Endothelial cell of umbilical vein (primary cell): Measurements from ENCODE around the gene CD1E. TPM values are rescaled to one million over a fixed set of nuclear protein-coding genes. Genes with fewer than 3 reads are reported as not detected.

Experiments
- BruUV-seq: library from RNA; stranded (reverse); fragments of 400-500 nt; replicated peaks from 2 replicates; lab custom pipeline; 2021; lab: Mats Ljungman, UMichigan
- CTCF ChIA-PET: fragments of 300-600, 350-600 bp; sonication (Branson Sonifier 250); formaldehyde crosslinking; loops from one replicate; lab custom pipeline; 2021; ENCODE audit warnings: antibody characterized with exemption, inconsistent platforms; lab: Charles Lee
- POLR2A ChIA-PET: fragments of 300-600, 350-600 bp; sonication (Branson Sonifier 250); formaldehyde crosslinking; loops from one replicate; lab custom pipeline; 2021; ENCODE audit warnings: antibody characterized with exemption, inconsistent platforms; lab: Charles Lee
- DNase-seq: peaks from one replicate; pipeline ENCODE4 v3.0.0-alpha.2; 2011; ENCODE audit warnings: low read depth, low spot score
- FAIRE-seq: peaks from 2 replicates; lab custom pipeline; 2011; peaks lifted over from hg19 to GRCh38; lab: Jason Lieb, UNC
- H2AFZ ChIP-seq: 2 replicates; pipeline ENCODE4 v1.6.0; 2012; ENCODE audit warnings: low read depth, low read length, control low read depth, inconsistent platforms
- H3K27ac ChIP-seq: 2 replicates; pipeline ENCODE4 v1.5.1; 2011; ENCODE audit warnings: low read depth, mild to moderate bottlenecking, control low read depth, low read length, moderate library complexity; ENCODE audit not compliant: insufficient read depth
- H3K27me3 ChIP-seq, 2 experiments: 2 replicates each; pipeline versions ENCODE4 v1.6.0 to v1.6.1; 2011; ENCODE audit warnings: low read length in 2 of 2, mixed read lengths in 1 of 2; ENCODE audit not compliant: control insufficient read depth in 2 of 2, insufficient read depth in 2 of 2
- H3K36me3 ChIP-seq, 2 experiments: 2 replicates in 1 of 2; 3 replicates in 1 of 2; pipeline ENCODE4 v1.5.1; 2011; ENCODE audit warnings: low read length in 2 of 2, mild to moderate bottlenecking in 1 of 2, moderate library complexity in 1 of 2; ENCODE audit not compliant: control insufficient read depth in 2 of 2, insufficient read depth in 2 of 2; ENCODE audit errors: extremely low read depth in 1 of 2
- H3K4me1 ChIP-seq: 3 replicates; pipeline ENCODE4 v1.5.1; 2011; ENCODE audit warnings: mild to moderate bottlenecking, low read length; ENCODE audit not compliant: control insufficient read depth, insufficient read depth; ENCODE audit errors: extremely low read depth
- H3K4me2 ChIP-seq: 2 replicates; pipeline ENCODE4 v1.6.1; 2011; ENCODE audit warnings: low read length, control low read depth, mixed read lengths; ENCODE audit not compliant: insufficient read depth
- H3K4me3 ChIP-seq, 3 experiments: fragments of 200-600 bp in 1 of 3; sonication (generic), shearing (Covaris generic) in 1 of 3; replicated peaks in 1 of 3; 2 replicates each; pipeline ENCODE4 v1.5.1; 2011 to 2016; ENCODE audit warnings: control low read depth in 3 of 3, low read length in 3 of 3, mild to moderate bottlenecking in 2 of 3, inconsistent platforms in 1 of 3, low read depth in 1 of 3, moderate library complexity in 1 of 3; ENCODE audit not compliant: insufficient read depth in 1 of 3
- H3K79me2 ChIP-seq: 2 replicates; pipeline ENCODE4 v1.6.0; 2012; ENCODE audit warnings: low read length, inconsistent platforms; ENCODE audit not compliant: control insufficient read depth, insufficient read depth
- H3K9ac ChIP-seq: replicated peaks from 2 replicates; pipeline ENCODE3; 2011; ENCODE audit warnings: low read length, control low read depth; ENCODE audit not compliant: insufficient read depth; ENCODE audit errors: extremely low read depth
- H3K9me1 ChIP-seq: replicated peaks from 3 replicates; pipeline ENCODE4 v1.6.0; 2011; ENCODE audit warnings: mild to moderate bottlenecking, low read length; ENCODE audit not compliant: control insufficient read depth, insufficient read depth; ENCODE audit errors: extremely low read depth
- H3K9me3 ChIP-seq: replicated peaks from 2 replicates; pipeline ENCODE4 v1.5.1; 2012; ENCODE audit warnings: low read length, inconsistent platforms; ENCODE audit not compliant: control insufficient read depth, insufficient read depth
- H4K20me1 ChIP-seq: replicated peaks from 2 replicates; pipeline ENCODE3; 2011; ENCODE audit warnings: mild to moderate bottlenecking, low read length; ENCODE audit not compliant: control insufficient read depth, insufficient read depth; ENCODE audit errors: extremely low read depth
- CTCF ChIP-seq, 2 donors: IDR thresholded peaks; 1 replicate in 1 of 2; 2 replicates in 1 of 2; pipeline ENCODE4 v1.5.1; 2011; ENCODE audit warnings: low read length in 2 of 2, mild to moderate bottlenecking in 2 of 2, moderate library complexity in 2 of 2, control low read depth in 1 of 2, inconsistent platforms in 1 of 2, low read depth in 1 of 2; ENCODE audit not compliant: insufficient read depth in 1 of 2; ENCODE audit errors: extremely low read depth in 1 of 2
- EZH2 ChIP-seq: IDR thresholded peaks from 2 replicates; pipeline ENCODE4 v1.6.1; 2012; ENCODE audit warnings: borderline replicate concordance, low read depth, mild to moderate bottlenecking, moderate library complexity, low read length, inconsistent platforms; ENCODE audit not compliant: severe bottlenecking
- FOS ChIP-seq: IDR thresholded peaks from 2 replicates; pipeline ENCODE4 v1.6.1; 2011; ENCODE audit warnings: mild to moderate bottlenecking, low read length, moderate library complexity, borderline replicate concordance; ENCODE audit not compliant: insufficient read depth
- GATA2 ChIP-seq: IDR thresholded peaks from 2 replicates; pipeline ENCODE4 v1.7.0; 2011; ENCODE audit warnings: low read depth, mild to moderate bottlenecking, moderate library complexity, mixed read lengths, low read length; ENCODE audit not compliant: insufficient read length, insufficient read depth
- JUN ChIP-seq: IDR thresholded peaks from 2 replicates; pipeline ENCODE4 v1.6.1; 2011; ENCODE audit warnings: borderline replicate concordance, low read depth; ENCODE audit not compliant: insufficient read length, insufficient read depth
- MAX ChIP-seq: IDR thresholded peaks from 2 replicates; pipeline ENCODE4 v1.6.1; 2011; ENCODE audit not compliant: insufficient read depth, insufficient read length
- MYC ChIP-seq: IDR thresholded peaks from one replicate; pipeline ENCODE4 v1.6.1; 2011; ENCODE audit warnings: mild to moderate bottlenecking, low read depth, low read length
- POLR2A ChIP-seq: IDR thresholded peaks from 2 replicates; pipeline ENCODE4 v1.6.1; 2012; ENCODE audit warnings: low read depth, mild to moderate bottlenecking, control low read depth, low read length
- POLR2AphosphoS5 ChIP-seq: IDR thresholded peaks from 2 replicates; pipeline ENCODE4 v1.6.1; 2012; ENCODE audit warnings: low read depth, mild to moderate bottlenecking, control low read depth, low read length, moderate library complexity; ENCODE audit not compliant: insufficient read depth
- dilution Hi-C: fragments of 300-500 bp; cut with MboI; formaldehyde crosslinking; loops from one replicate; pipeline ENCODE4 v1.15.0; 2019; ENCODE audit warnings: low sequenced_read_pairs; ENCODE audit not compliant: extremely low pct_ligation_motif_present
- intact Hi-C: fragments of 100-400 bp; cut with micrococcal nuclease; formaldehyde crosslinking; loops from one replicate; pipeline ENCODE4 v1.10.0; 2022
- polyA plus RNA-seq, 4 experiments: library from polyadenylated mRNA; depleted of rRNA in 3 of 4; stranded (reverse) in 3 of 4; unstranded in 1 of 4; fragments of >200 nt; gene quantifications; 2 replicates each; pipeline versions ENCODE4 v1.2.1 to v1.2.3, GENCODE V29; 2011 to 2012; ENCODE audit warnings: missing spikeins in 1 of 4
- total RNA-seq: library from RNA; stranded (reverse); gene quantifications from 2 replicates; pipeline ENCODE4 v1.2.3, GENCODE V29; 2021

CD1E gene
- total and polyA plus RNA-seq, 2 donors (not counting 3 experiments of a cell fraction or from before 2014, with no cell fraction given), result not detected

- DNase-seq (no peak), FAIRE-seq (no peak)
- no peak overlapping the region for H2AFZ ChIP-seq
- no peaks in the 10 kb centered on the region for H3K4me1 ChIP-seq
- H3K9me3 ChIP-seq, result no peaks in the 10 kb centered on the region
- H3K27ac ChIP-seq, result no peak overlapping the region
- intact Hi-C loops (no loop called here), dilution Hi-C loops (no loop called here)
- H3K9ac ChIP-seq, result no peak overlapping the region
- BruUV-seq, result no TSS peak
- H3K79me2 ChIP-seq, result no peaks in the 10 kb centered on the region
- POLR2A ChIA-PET, result no interaction called here
- H3K4me3 ChIP-seq, result no peak overlapping the region
- H3K9me1 ChIP-seq, result no peaks in the 10 kb centered on the region
- CTCF ChIA-PET, result no interaction called here
- H3K27me3 ChIP-seq, result no peaks in the 10 kb centered on the region
- no peaks in the 10 kb centered on the region for H3K36me3 ChIP-seq
- H4K20me1 ChIP-seq, result no peaks in the 10 kb centered on the region
- no peak for TF ChIP-seq FOS
- TF ChIP-seq CTCF (IDR thresholded peaks at IDR 0.05; ENCODE audit: extremely low read depth in 1 of 2, insufficient read depth in 1 of 2, low read depth in 1 of 2, low read length in 2 of 2), result no peak
- no peak for TF ChIP-seq POLR2AphosphoS5
- TF ChIP-seq GATA2, result no peak
- TF ChIP-seq MYC, result no peak
- TF ChIP-seq EZH2, result no peak
- no peak for TF ChIP-seq JUN
- no peak for TF ChIP-seq POLR2A
- no peak for TF ChIP-seq MAX
- H3K4me2 ChIP-seq, result no peak overlapping the region
These were observed 25.3 kb upstream of the CD1E start for GRCh38 chr1:158328426-158328825.
